HG02642 (cell line): ENCODE measurements around the gene RILP.
A peak's percentile ranks its signal among the peaks of the same experiment; 100 is the strongest.

Experiments used
- ATAC-seq: cut with Tn5 transposase; IDR thresholded peaks from one replicate; pipeline ENCODE4 v1.9.1; 2021; ENCODE audit warnings: mild to moderate bottlenecking; ENCODE audit not compliant: unreplicated experiment, poor library complexity

RILP gene

DNA sequence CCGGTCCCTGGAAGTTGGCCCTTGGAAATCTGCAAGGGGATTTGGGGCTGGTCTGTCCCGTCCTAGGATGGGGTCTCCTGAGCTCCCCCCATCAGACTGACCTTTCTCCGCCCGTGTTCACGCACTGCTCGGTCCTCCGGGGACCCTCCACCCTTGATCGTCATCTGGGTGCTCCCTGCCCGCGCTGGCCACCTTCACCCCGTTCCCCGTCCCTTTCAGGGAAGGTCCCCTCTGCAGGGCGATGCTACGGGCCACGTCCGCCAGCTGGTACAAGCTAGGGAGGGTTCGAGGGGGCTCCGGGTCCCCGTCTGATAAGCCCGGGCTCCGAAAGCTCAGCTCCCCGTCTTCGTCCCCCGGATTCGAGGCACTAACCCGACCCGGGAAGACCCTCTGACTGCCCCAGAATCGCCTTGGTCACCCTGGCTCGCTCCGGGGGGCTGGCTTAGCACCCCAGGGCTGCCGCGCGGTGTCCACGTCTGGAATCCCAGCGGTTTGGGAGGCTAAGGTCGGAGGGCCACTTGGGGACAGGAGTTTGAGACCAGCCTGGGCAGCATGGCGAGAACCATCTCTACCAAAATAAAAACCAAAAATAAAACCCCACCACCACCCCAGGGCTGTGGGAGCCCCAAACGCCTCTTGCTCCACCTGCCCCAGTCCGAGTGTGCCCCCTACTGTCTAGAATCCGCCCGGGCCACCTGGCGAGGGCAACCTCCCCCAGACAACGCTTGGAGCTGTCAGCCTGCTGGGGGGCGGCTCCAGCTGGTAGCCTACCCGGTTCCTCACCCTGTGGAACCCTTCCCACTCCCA, 20.0 kb downstream of the RILP start:
- ATAC-seq = no peak

DNA sequence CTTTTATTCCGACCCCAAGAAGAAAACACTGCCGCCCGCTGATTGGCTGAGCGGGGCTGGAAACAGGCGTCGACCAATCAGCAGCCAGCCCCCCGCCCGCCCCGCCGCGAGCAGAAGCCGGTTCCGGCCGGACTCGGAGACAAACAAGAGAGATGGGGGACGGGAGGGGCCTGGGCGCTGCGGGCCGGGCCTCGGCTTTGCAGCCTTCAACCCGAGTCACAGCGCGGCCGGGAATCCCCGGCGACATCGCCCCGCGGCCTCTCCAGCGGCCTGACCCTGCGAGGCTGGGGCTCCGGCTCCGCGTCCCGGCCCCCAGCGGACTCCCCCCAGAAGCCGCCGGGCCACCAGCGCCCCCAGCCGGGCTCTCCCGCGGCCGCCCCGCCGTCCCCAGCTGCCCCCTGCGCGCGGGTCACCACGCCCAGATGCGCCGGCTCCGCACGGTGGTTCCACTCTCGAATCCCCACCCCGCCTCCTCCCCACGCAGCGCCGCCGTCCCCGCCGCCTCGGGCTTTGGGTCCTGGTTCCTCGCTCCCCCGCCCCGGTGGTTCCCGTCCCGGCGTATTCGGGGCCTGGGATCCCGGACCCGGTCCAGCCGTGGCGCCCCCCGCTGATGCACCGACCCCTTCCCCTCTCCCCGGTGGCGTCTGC, 20.7 kb downstream of the RILP start:
- ATAC-seq = peak; percentile 64

GRCh38 chr17:1627982-1628855, 21.4 kb downstream of the RILP start, which contains the start of gene SLC43A2:
SLC43A2 (minus strand) TSS chr17:1628834; CDS start chr17:1627874, 960 bp downstream.
- peak; percentile 67 for ATAC-seq

- ATAC-seq = peak; percentile 0
Observed at GRCh38 chr17:1627182-1627981, 22.3 kb downstream of the RILP start.

- no peak for ATAC-seq
Observed at GRCh38 chr17:1626333-1626732, 23.3 kb downstream of the RILP start.

- ATAC-seq = no peak
Observed at GRCh38 chr17:1625581-1625980, 24.1 kb downstream of the RILP start.

DNA sequence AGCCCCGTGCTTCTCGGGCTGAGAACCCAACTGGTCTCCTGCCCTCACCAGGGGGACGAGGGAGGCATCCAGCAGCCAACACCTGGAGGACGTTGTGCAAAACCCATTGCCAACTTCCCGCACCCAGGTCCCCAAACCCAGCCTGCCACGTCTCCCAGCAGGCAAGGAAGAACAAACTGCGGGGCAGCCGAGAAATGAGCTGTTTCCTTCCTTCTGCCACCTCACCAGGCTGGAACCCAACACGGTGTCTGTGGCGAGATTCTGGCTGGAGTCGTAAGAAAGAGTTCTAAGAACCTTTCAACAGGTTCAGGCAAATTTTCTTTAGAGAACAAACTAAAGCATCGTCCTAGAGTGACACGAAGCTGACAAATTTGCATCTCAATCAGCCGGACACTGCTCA, 24.6 kb downstream of the RILP start:
- ATAC-seq = no peak

DNA sequence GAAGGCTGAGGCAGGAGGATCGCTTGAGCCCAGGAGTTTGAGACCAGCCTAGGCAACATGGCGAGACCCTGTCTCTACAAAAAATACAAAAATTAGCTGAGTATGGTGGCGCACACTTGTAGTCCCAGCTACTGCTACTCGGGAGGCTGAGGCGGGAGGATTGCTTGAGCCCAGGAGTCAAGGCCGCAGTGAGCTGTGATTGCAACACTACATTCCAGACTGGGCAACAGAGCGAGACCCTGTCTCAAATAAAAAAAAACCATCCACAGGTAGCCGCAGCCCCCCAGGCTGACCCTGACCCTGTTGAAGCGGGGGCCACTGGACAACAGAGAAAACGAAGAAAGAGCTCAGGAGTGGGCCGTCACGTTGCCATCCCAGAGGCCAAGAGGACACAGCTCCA, 25.0 kb downstream of the RILP start:
- no peak for ATAC-seq

- no peak for ATAC-seq
Observed at GRCh38 chr17:1623057-1623630, 26.5 kb downstream of the RILP start.

DNA sequence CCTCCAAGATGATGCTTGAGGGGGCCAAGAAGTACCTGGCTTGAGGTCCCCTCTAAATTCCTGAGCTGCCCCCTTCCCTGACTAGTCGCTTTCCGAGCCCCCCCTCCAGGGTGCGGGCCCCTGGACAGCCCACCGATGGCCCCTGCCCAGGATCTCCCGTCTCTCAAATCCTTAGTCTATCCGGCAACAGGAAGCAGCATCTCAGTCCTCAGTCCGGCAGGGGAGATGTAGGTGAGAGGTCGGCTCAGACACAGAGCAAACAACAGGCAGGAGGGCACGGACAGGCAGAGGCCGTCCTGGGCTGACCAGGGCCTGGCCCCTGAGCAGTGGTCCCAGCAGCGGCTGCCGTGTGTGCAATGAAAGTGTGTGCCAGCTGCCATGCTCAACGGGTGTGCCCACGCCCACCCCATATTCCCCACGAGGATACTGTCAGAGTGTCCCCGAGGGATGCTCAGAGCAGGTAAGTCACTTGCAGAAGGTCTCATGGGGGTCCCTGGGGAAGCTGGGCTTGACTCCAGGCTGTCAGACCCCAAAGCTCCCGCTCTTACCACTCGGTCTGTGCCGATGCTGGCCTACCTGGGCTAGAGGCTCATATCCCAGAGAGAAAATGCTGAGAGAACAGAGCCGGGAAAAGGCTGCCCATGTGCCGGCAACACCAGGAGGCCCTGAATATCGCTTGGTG, 28.3 kb downstream of the RILP start:
- ATAC-seq = no peak

- ATAC-seq = no peak
Observed at GRCh38 chr17:1620486-1620885, 29.2 kb downstream of the RILP start.

- ATAC-seq = no peak
Observed at GRCh38 chr17:1617620-1618174, 32.0 kb downstream of the RILP start.

DNA sequence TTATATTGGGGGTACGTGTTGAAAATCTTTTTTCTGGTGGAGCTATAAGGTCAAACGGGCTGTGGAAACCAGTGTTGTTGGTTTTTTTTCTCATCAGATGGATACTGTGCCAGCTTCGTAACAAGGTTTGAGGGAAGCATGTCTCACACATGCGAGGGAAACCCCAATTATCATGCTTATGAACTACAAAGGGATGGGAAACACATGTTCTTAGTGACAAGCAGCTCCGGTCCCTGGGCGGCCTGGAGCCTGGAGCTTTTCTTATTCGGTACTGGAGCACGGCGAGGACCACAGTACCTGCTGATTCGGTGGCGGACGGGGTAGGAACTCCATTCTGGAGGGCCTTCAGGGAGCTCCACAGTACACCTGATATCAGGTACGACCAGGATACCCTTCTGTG, 33.6 kb downstream of the RILP start:
- ATAC-seq = no peak

DNA sequence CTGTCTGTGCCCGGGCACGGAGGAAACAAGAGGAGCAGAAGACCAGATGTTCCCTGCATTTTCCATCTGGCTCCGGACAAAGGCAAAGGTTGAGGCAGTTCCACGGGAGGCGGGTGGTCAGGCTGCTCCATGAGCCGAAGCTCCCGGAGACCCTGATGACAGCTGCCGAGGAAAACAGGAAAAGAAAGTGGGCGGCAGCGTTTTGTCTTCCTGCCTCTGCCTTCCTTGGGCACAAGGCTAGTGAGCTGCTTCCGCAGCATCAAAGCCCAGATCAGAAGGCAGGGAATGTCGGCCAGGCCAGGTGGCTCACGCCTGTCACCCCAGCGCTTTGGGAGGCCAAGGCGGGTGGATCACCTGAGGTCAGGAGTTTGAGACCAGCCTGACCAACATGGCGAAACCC, 37.3 kb downstream of the RILP start:
- ATAC-seq = no peak

DNA sequence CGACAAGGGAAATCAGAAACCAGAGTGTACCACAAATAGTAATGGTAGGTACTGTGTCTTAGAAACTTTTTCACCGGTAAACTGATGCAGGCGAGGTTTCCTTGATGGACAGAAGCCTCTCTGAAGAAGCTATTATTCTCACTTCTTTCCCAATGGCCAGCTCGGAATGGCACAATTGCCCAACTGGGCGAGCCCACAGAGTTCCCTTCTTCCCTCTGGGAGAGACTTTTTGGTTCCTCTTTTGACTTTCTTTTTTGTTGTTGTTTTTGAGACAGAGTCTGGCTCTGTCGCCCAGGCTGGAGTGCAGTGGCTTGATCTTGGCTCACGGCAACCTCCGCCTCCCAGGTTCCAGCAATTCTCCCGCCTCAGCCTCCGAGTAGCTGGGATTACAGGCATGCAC, 38.0 kb downstream of the RILP start:
- ATAC-seq = no peak

DNA sequence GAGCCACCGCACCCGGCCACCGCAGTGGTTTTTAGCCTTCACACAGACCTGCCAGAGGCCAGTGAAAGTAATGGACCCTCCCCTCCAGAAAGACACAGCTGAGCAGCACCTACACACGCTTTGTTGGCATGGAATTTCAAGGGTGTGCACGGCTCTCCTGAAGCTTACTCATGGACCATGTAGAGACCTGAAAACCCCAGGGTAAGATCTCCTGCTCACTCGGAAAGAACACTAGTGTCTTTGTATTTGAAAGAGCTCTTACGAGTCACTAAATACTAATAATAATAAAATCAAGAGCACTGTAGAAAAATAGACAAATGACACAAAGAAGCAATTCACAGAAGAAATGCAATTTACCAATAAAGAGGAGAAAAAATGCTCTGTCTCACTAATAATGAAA, 41.0 kb downstream of the RILP start:
- no peak for ATAC-seq

- ATAC-seq = no peak
Observed at GRCh38 chr17:1607971-1608320, 41.7 kb downstream of the RILP start.

DNA sequence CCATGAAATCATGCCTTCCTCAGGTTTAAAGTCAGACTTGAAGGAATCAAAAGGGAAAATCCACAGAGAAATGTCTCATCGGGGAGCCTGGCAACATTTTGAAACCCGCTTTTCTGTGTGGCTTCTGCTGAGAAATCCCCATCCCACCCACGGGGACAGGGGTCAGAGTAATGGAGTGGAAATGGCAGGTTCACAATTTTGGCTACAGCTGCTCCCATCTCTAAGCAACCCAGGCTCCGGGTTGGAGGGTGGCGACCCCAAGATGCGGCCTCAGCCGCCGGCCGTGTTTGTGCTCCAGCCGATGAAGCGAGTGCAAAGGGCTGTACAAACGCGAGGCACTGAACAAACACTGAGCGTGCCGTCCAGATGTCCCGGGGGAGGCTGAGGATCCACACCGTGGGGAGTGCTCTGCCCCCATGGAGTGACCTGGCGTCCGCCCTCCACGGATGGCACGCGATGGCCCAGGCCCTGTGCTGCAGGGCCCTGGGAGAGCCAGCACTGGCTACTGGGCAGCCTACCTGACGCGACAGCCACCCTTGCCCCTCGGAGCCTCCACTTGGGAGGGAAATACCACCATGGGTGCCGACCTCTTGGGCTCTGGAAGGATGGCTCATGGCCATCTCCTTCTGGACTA, 43.2 kb downstream of the RILP start:
- ATAC-seq = no peak
